ENCODE measurements around the gene FHIT. TPM values are rescaled to one million over a fixed set of nuclear protein-coding genes. Genes with fewer than 3 reads are reported as not detected.

Gene FHIT
- total and polyA plus RNA-seq, 2 experiments from 2014 or later, result 0.22 to 0.90 TPM

DNA sequence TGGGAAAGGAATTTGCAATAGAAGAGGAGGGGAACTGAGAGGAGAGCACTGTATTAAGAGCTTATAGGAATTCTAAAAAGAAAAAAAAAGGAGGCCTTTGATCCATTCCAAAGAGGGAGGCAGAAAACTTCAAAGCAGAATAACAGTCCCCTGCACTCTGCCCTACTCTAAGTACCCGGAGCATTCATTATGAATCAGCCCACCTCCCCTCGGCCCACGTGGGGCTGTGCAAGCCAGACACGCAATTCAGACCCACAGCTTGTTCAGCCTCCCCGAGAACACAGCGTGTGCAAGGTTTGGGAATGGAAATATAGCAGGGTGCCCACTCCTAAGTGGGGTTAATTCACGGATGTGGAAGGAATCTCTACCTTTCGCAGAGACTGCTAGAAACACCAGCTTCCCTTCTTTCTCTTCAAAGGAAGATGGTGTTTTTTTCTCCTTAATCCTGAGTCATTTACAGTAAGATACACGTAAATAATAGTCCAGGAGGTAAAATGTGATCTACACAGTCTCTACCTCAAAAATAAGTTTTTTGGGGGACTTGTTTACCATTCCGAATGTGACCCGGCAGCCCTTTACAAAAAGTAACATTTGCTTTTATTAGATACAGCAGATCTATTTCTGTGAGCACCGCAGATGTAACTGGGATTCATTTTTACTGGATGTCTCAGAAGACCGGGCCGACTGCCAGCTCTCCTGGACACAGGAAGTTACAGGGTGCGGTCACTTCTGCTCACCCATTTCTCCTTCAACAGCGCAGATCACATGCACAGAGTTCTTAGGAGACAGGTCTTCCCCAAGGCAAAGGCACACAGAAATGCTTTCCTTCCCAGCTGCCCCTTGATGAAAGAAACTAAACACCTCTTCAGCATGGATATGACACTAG is 1433.0 kb downstream of the FHIT start:
- in situ Hi-C loops (cut with MboI), result no loop called here
- H3K4me3 ChIP-seq, result peak overlapping the region; percentile 53
- no peaks in the 10 kb centered on the region for H3K9me2 ChIP-seq (ENCODE audit: insufficient read depth)

DNA sequence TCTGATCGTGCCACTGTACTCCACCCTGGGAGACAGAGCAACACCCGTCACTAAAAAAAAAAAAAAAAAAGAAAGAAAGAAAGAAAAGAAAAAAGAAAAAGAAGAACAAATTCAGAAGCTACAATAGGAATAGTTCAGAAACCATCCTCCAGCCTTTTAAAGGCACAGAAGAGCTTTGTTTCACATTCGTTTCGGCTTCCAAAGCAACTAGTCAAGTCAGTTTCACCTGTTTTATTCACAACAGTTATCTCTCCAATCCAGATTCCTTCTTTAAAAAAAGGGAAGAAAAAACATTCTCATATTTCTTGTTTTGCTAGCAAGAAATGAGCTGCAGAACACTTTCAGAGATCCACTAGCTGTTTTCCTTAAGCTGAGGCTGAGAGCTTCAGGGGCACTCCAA is 1433.7 kb downstream of the FHIT start:
- Histone ChIP-seq H3K4me1 (ENCODE audit: insufficient read depth) (peaks cover 22% of the 10 kb centered on the region), H3K9ac (peak overlapping the region; percentile 66), H3K27ac (peak overlapping the region; percentile 80), H3K9me2 (ENCODE audit: insufficient read depth) (no peaks in the 10 kb centered on the region), H3K4me2 (ENCODE audit: unreplicated experiment) (peak overlapping the region; percentile 80), H2AFZ (peak overlapping the region; percentile 75), H3K4me3 (0 out of 2 replicates have a peak overlapping the region, but pooled peaks have one; percentile 53), H4K20me1 (ENCODE audit: insufficient read depth) (no peaks in the 10 kb centered on the region), H3F3A (ENCODE audit: insufficient read depth) (peaks cover 37% of the 10 kb centered on the region), H3K9me3 (ENCODE audit: low read depth) (no peaks in the 10 kb centered on the region), H3K36me3 (ENCODE audit: low read depth) (no peaks in the 10 kb centered on the region), H3K79me2 (ENCODE audit: insufficient read depth) (no peaks in the 10 kb centered on the region), H3K27me3 (replicated peaks; ENCODE audit: insufficient read depth) (no peaks in the 10 kb centered on the region)
- TF ChIP-seq EZH2phosphoT487 (IDR thresholded peaks at IDR 0.05; ENCODE audit: insufficient read depth, low read depth) (no peak), EZH2 (IDR thresholded peaks at IDR 0.05; ENCODE audit: insufficient read depth, poor library complexity, severe bottlenecking) (no peak)
- WGBS, 2 experiments (ENCODE audit: low coverage in 1 of 2, low lambda C conversion rate in 2 of 2, missing lambda C conversion rate in 2 of 2), result 71 to 72% methylated on average over 3 to 4 of the region's 4 CpGs
- in situ Hi-C loops (cut with MboI), result no loop called here
- peak; percentile 5 for DNase-seq

More for the DNA sequence above, 1433.0 kb downstream of the FHIT start:
- no peaks in the 10 kb centered on the region for H3K27me3 ChIP-seq (replicated peaks; ENCODE audit: insufficient read depth)
- peaks cover 22% of the 10 kb centered on the region for H3K4me1 ChIP-seq (ENCODE audit: insufficient read depth)
- H3K36me3 ChIP-seq (ENCODE audit: low read depth), result no peaks in the 10 kb centered on the region
- DNase-seq, result peak; percentile 99
- TF ChIP-seq EZH2 (IDR thresholded peaks at IDR 0.05; ENCODE audit: insufficient read depth, poor library complexity, severe bottlenecking) (no peak), EZH2phosphoT487 (IDR thresholded peaks at IDR 0.05; ENCODE audit: insufficient read depth, low read depth) (no peak)
- peak overlapping the region; percentile 75 for H2AFZ ChIP-seq
- no peaks in the 10 kb centered on the region for H3K79me2 ChIP-seq (ENCODE audit: insufficient read depth)
- peak overlapping the region; percentile 80 for H3K4me2 ChIP-seq (ENCODE audit: unreplicated experiment)
- H3K9ac ChIP-seq, result peak overlapping the region; percentile 66
- 14 to 16% methylated on average over 16 of the region's 16 CpGs for WGBS, 2 experiments (ENCODE audit: low coverage in 1 of 2, low lambda C conversion rate in 2 of 2, missing lambda C conversion rate in 2 of 2)
- no peaks in the 10 kb centered on the region for H4K20me1 ChIP-seq (ENCODE audit: insufficient read depth)
- H3F3A ChIP-seq (ENCODE audit: insufficient read depth), result peaks cover 37% of the 10 kb centered on the region
- H3K9me3 ChIP-seq (ENCODE audit: low read depth), result no peaks in the 10 kb centered on the region
- peak overlapping the region; percentile 80 for H3K27ac ChIP-seq

DNA sequence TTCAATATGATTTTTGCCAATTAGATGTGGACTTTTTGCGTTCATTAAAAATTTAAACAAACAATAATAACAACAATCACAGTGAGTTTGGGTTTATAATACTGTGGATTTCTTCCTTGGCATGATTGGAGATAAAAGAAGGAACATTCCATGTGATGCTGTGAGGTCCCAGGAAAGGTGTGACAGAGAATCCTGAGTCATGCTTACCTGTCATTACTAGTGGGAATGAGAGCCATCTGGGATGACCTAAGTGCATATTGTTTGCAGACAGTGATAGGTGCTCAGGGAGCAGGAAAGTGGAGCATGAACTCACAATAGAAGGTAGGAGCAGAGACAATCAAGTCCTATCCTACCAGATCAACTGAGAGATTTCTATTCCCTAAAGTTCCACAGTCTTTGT is 1434.9 kb downstream of the FHIT start:
- no peaks in the 10 kb centered on the region for H3K9me2 ChIP-seq (ENCODE audit: insufficient read depth)
- no peak overlapping the region for H3K27ac ChIP-seq
- DNase-seq, result no peak
- H3K27me3 ChIP-seq (replicated peaks; ENCODE audit: insufficient read depth), result no peaks in the 10 kb centered on the region
- H3K9ac ChIP-seq, result no peak overlapping the region
- H2AFZ ChIP-seq, result no peak overlapping the region
- H3K9me3 ChIP-seq (ENCODE audit: low read depth), result no peaks in the 10 kb centered on the region
- TF ChIP-seq EZH2phosphoT487 (IDR thresholded peaks at IDR 0.05; ENCODE audit: insufficient read depth, low read depth) (no peak), EZH2 (IDR thresholded peaks at IDR 0.05; ENCODE audit: insufficient read depth, poor library complexity, severe bottlenecking) (no peak)
- no peak overlapping the region for H3K4me3 ChIP-seq
- no peak overlapping the region for H3K4me2 ChIP-seq (ENCODE audit: unreplicated experiment)
- H3F3A ChIP-seq (ENCODE audit: insufficient read depth), result peaks cover 37% of the 10 kb centered on the region
- no peaks in the 10 kb centered on the region for H3K79me2 ChIP-seq (ENCODE audit: insufficient read depth)
- in situ Hi-C loops (cut with MboI), result no loop called here
- H3K4me1 ChIP-seq (ENCODE audit: insufficient read depth), result peaks cover 22% of the 10 kb centered on the region
- H3K36me3 ChIP-seq (ENCODE audit: low read depth), result no peaks in the 10 kb centered on the region
- no peaks in the 10 kb centered on the region for H4K20me1 ChIP-seq (ENCODE audit: insufficient read depth)
- 98 to 100% methylated on average over 1 of the region's 1 CpG for WGBS, 2 experiments (ENCODE audit: low coverage in 1 of 2, low lambda C conversion rate in 2 of 2, missing lambda C conversion rate in 2 of 2)

DNA sequence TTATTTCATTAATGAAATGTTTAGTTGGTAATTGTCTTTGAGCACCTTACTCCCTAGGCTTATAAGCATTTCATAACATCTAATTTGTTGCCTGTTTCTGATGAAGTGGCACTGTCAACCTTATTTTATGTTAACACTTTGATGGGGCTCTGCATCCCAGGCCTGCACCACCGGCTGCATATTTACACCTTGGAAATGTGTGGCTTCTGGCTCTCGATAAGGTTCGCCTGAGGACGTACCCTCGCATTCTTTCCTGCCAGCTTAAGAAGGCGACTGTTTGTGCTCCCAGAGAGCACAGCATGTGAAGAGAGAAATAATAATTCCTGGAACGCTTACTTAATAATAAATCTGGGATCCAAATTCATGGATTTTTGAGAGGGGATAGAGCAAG is 1438.1 kb downstream of the FHIT start:
- WGBS, 2 experiments (ENCODE audit: low coverage in 1 of 2, low lambda C conversion rate in 2 of 2, missing lambda C conversion rate in 2 of 2), result 93 to 98% methylated on average over 7 of the region's 7 CpGs
- H3K4me2 ChIP-seq (ENCODE audit: unreplicated experiment), result no peak overlapping the region
- in situ Hi-C loops (cut with MboI), result no loop called here
- DNase-seq, result no peak
- H3K79me2 ChIP-seq (ENCODE audit: insufficient read depth), result no peaks in the 10 kb centered on the region
- peaks cover 12% of the 10 kb centered on the region; the same call in 1 of the 2 replicates for H3F3A ChIP-seq (ENCODE audit: insufficient read depth)
- no peak overlapping the region for H3K4me3 ChIP-seq
- no peaks in the 10 kb centered on the region for H4K20me1 ChIP-seq (ENCODE audit: insufficient read depth)
- no peaks in the 10 kb centered on the region for H3K27me3 ChIP-seq (replicated peaks; ENCODE audit: insufficient read depth)
- TF ChIP-seq EZH2 (IDR thresholded peaks at IDR 0.05; ENCODE audit: insufficient read depth, poor library complexity, severe bottlenecking) (no peak), EZH2phosphoT487 (IDR thresholded peaks at IDR 0.05; ENCODE audit: insufficient read depth, low read depth) (no peak)
- no peaks in the 10 kb centered on the region for H3K9me2 ChIP-seq (ENCODE audit: insufficient read depth)
- no peak overlapping the region for H3K9ac ChIP-seq
- H3K4me1 ChIP-seq (ENCODE audit: insufficient read depth), result peaks cover 11% of the 10 kb centered on the region
- H3K27ac ChIP-seq, result no peak overlapping the region
- no peak overlapping the region for H2AFZ ChIP-seq
- H3K36me3 ChIP-seq (ENCODE audit: low read depth), result no peaks in the 10 kb centered on the region
- H3K9me3 ChIP-seq (ENCODE audit: low read depth), result no peaks in the 10 kb centered on the region

Measured in GM23248 (cell line).